Esophagus (tissue), 2 donors: ENCODE measurements around the gene RBBP8NL. TPM values are rescaled to one million over a fixed set of nuclear protein-coding genes. Genes with fewer than 3 reads are reported as not detected.
A peak's percentile ranks its signal among the peaks of the same experiment; 100 is the strongest.

Experiments used
- H3K27ac ChIP-seq, 2 donors: one replicate each; pipeline ENCODE4 v1.5.1; 2013; ENCODE audit warnings: low read depth in 2 of 2, mild to moderate bottlenecking in 2 of 2, inconsistent platforms in 1 of 2, low read length in 1 of 2, moderate library complexity in 1 of 2
- H3K27me3 ChIP-seq, 2 donors: one replicate each; pipeline ENCODE4 v1.6.1; 2013; ENCODE audit warnings: low read length in 2 of 2, control low read depth in 1 of 2, mild to moderate bottlenecking in 1 of 2; ENCODE audit not compliant: insufficient read depth in 2 of 2, control insufficient read depth in 1 of 2
- H3K36me3 ChIP-seq, 2 donors: one replicate each; pipeline ENCODE4 v1.6.1; 2013; ENCODE audit warnings: low read length in 1 of 2; ENCODE audit not compliant: control insufficient read depth in 2 of 2, insufficient read depth in 2 of 2
- H3K4me1 ChIP-seq, 2 donors: one replicate each; pipeline ENCODE4 v1.6.1; 2013; ENCODE audit warnings: low read length in 1 of 2; ENCODE audit not compliant: control insufficient read depth in 2 of 2, insufficient read depth in 2 of 2
- H3K4me3 ChIP-seq, 2 donors: one replicate each; pipeline ENCODE4 v1.5.1; 2013; ENCODE audit warnings: low read length in 2 of 2, mild to moderate bottlenecking in 2 of 2, low read depth in 1 of 2, moderate library complexity in 1 of 2
- H3K9me3 ChIP-seq, 2 donors: one replicate each; pipeline ENCODE4 v1.6.1; 2013; ENCODE audit warnings: mild to moderate bottlenecking in 2 of 2, low read depth in 1 of 2, low read length in 1 of 2, moderate library complexity in 1 of 2; ENCODE audit not compliant: control insufficient read depth in 2 of 2, insufficient read depth in 1 of 2
- WGBS, 2 donors: extraction: QIAGEN DNeasy Blood & Tissue Kit; methylation state at CpG; one replicate each; pipeline ENCODE4 v1.1.7; 2013; 5-methylcytosine and 5-hydroxymethylcytosine counted together
- polyA plus RNA-seq, 2 donors: library from polyadenylated mRNA; stranded (reverse); fragments of 200-250 nt; gene quantifications; one replicate each; pipeline ENCODE4 v1.2.3, GENCODE V29; 2013
- donor health status: healthy with polysubstance abuse.
- donor health status: Bipolar disorder and iron deficiency.

The RBBP8NL gene
- polyA plus RNA-seq, 2 donors: 4.0 to 16.8 TPM

DNA sequence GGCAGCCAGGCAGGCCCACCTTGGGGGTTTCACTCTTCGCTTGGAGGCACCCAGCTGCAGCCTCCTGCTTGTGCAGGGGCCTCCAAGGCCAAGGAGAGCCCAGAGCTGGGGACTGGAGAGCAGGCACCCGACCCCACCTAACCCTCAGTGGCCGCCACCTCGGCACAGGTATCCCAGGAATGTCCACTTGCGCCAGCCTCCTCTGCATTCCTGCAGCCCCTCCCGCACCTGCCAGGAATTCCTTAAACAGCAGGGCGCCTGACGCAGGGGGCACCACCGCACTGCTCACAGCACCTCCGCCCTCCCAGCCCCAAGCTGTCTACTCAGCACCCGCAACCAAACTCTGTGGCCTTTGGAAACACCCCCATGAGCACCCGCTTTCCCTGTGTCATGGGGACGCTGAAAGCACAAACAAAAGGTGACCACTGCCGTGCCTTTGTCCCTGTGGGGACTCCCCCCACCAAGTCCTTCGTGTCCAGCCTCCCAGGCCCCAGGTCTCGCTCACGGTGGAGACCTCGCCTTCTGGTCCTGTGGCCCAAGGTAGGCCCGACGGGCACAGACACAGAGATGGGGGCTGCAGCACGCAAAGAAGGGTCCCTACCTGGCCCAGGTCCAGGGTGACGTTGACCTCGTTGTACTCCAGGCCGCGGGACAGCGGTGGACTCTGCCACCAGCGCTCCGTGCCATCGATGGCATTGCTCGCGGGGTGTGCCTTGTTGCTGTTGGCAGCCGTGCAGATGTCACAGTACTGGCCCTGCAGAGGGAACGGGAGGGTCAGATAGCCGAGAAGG, 65.3 kb downstream of the RBBP8NL start:
- WGBS, 2 donors: 54% methylated on average over 33 to 34 of the region's 34 CpGs
- H3K36me3 ChIP-seq: peaks cover 0 to 10% of the 10 kb centered on the region in 2 donors
- peak overlapping the region; percentile 62 to 88 for H3K27ac ChIP-seq
- H3K27me3 ChIP-seq: no peaks in the 10 kb centered on the region
- H3K9me3 ChIP-seq: no peaks in the 10 kb centered on the region
- peaks cover 35 to 76% of the 10 kb centered on the region in 2 donors for H3K4me1 ChIP-seq
- H3K4me3 ChIP-seq: no peak overlapping the region

DNA sequence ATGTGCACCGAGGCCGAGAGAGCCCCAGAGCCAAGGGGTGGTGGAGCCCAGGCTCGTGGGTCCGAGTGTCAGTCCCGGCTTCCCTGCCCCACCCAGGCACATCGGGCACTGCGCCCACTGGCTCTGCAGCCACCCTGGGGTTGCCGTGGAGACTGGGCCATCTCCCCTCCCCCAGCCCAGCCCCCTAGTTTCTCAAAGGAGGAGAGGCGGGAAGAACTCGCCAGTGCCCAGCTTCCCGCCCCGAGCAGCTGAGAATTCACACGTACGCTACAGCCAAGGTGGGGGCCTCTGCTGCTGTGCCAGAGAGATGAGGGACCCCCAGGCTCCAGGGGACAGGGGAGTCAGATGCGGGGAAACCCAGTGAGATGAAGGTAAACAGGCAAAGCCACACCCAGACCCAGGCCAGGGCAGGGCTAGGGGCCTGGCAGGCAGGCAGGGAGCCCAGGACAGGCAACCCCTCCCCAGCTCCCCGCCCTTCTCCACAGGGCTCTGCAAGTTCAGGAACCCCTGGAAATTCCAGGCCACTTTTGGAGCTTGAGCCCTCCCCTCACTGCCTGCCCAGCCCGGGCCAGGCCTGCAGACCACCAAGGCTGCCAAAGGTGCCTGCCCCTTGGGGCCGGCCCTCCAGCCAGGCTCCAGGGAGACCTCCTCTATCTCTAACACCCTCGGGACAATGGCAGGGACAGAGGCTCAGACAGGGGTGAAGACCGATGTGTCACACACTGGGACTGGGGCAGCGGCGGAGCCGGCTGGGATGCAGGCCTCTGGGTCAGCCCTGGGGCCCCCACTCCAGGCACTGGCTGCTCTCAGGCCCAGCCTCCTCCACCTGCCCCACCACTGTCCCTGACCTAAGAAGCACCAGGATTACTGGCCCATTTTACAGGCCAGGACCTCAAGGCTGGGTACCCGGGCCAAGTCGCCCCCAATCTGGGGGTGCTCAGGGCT, 66.2 kb downstream of the RBBP8NL start:
- no peak overlapping the region for H3K4me3 ChIP-seq
- WGBS, 2 donors: 31 to 53% methylated on average over 25 of the region's 25 CpGs
- no peaks in the 10 kb centered on the region for H3K27me3 ChIP-seq
- H3K4me1 ChIP-seq: peaks cover 35 to 81% of the 10 kb centered on the region in 2 donors
- H3K27ac ChIP-seq: peak overlapping the region; percentile 62 to 88
- peaks cover 0 to 10% of the 10 kb centered on the region in 2 donors for H3K36me3 ChIP-seq
- H3K9me3 ChIP-seq: no peaks in the 10 kb centered on the region

Other genes starting within 250 kb of the RBBP8NL start
- gene MTG2, start 244.5 kb downstream of the RBBP8NL start, polyA plus RNA-seq: 10 to 100 TPM; 19.4 to 25.4 TPM
- under 1 TPM in 1 of 2 donors, not detected in 1; 0.02 TPM for gene HRH3, start 207.3 kb downstream of the RBBP8NL start, polyA plus RNA-seq
- 10 to 100 TPM; 31.2 to 32.3 TPM for gene OSBPL2, start 189.0 kb downstream of the RBBP8NL start, polyA plus RNA-seq
- gene ADRM1, start 124.5 kb downstream of the RBBP8NL start, polyA plus RNA-seq: 100 to 1,000 TPM in 1 of 2 donors, 10 to 100 TPM in 1; 84.9 to 117 TPM
- 100 to 1,000 TPM in 1 of 2 donors, 10 to 100 TPM in 1; 79.9 to 329 TPM for gene LAMA5, start 60.2 kb downstream of the RBBP8NL start, polyA plus RNA-seq
- gene RPS21, start 40.4 kb downstream of the RBBP8NL start, polyA plus RNA-seq: 1,000 to 10,000 TPM; 4,370 to 5,155 TPM
- 1 to 10 TPM; 1.6 to 2.4 TPM for gene CABLES2, start 20.3 kb downstream of the RBBP8NL start, polyA plus RNA-seq
- under 1 TPM; 0.01 to 0.04 TPM for gene GATA5, start 48.5 kb upstream of the RBBP8NL start, polyA plus RNA-seq
- gene SLCO4A1, start 215.0 kb upstream of the RBBP8NL start, polyA plus RNA-seq: 10 to 100 TPM; 12.5 to 29.3 TPM